Muscle of leg (tissue), 11 donors: ENCODE results near the gene LRRC4C. TPM values are rescaled to one million over a fixed set of nuclear protein-coding genes. Genes with fewer than 3 reads are reported as not detected.
A peak's percentile ranks its signal among the peaks of the same experiment; 100 is the strongest.
"Not testable (repeated sequence)": the region's sequence is repeated elsewhere in the genome, so short reads cannot be mapped to it uniquely, and the experiment has no call there.

ENCODE experiments used
- DNase-seq: peaks from one replicate; pipeline ENCODE4 v3.0.0; 2013
- H3K27ac ChIP-seq: one replicate; pipeline ENCODE4 v1.5.1; 2013; ENCODE audit warnings: mild to moderate bottlenecking, low read length, control low read depth
- H3K27me3 ChIP-seq: one replicate; pipeline ENCODE4 v1.6.1; 2013; ENCODE audit warnings: low read length; ENCODE audit not compliant: control insufficient read depth, insufficient read depth
- H3K36me3 ChIP-seq: one replicate; pipeline ENCODE4 v1.6.1; 2013; ENCODE audit warnings: low read length; ENCODE audit not compliant: control insufficient read depth, insufficient read depth
- H3K4me1 ChIP-seq: one replicate; pipeline ENCODE4 v1.6.1; 2013; ENCODE audit warnings: low read length; ENCODE audit not compliant: control insufficient read depth, insufficient read depth
- H3K4me3 ChIP-seq: one replicate; pipeline ENCODE4 v1.5.1; 2013; ENCODE audit warnings: low read length, control low read depth
- H3K9me3 ChIP-seq: replicated peaks from 2 replicates; pipeline ENCODE4 v1.6.1; 2013; ENCODE audit warnings: low read depth, low read length; ENCODE audit not compliant: control insufficient read depth
- WGBS: methylation state at CpG from one replicate; pipeline ENCODE4 v1.1.5; 2013; ENCODE audit warnings: missing lambda C conversion rate; ENCODE audit not compliant: insufficient coverage; 5-methylcytosine and 5-hydroxymethylcytosine counted together
- polyA plus RNA-seq, 8 donors: library from polyadenylated mRNA; unstranded; fragments of 120-200 nt; gene quantifications; one replicate each; pipeline versions ENCODE4 v1.2.1 to v1.2.3, GENCODE V29; 2013; ENCODE audit warnings: inconsistent platforms in 1 of 8, low replicate concordance in 1 of 8; ENCODE audit not compliant: insufficient read length in 8 of 8, insufficient read depth in 1 of 8
- total RNA-seq: library from RNA; stranded (reverse); fragments of 120-200 nt; gene quantifications from one replicate; pipeline ENCODE4 v1.2.4, GENCODE V29; 2013

LRRC4C gene
- total and polyA plus RNA-seq, 9 donors = 1.8 to 5.3 (median 2.3) TPM

- Histone ChIP-seq H3K27me3 (no peaks in the 10 kb centered on the region), H3K4me3 (no peak overlapping the region), H3K4me1 (no peaks in the 10 kb centered on the region), H3K27ac (no peak overlapping the region), H3K36me3 (no peaks in the 10 kb centered on the region), H3K9me3 (no peaks in the 10 kb centered on the region)
- peak; percentile 16 for DNase-seq
- 67% methylated on average over 1 of the region's 3 CpGs for WGBS
Observed at GRCh38 chr11:40867991-40868632, 591.3 kb downstream of the LRRC4C start.

- not testable (repeated sequence) for H3K27me3 ChIP-seq, H3K4me1 ChIP-seq, H3K4me3 ChIP-seq, H3K9me3 ChIP-seq, H3K36me3 ChIP-seq, DNase-seq, H3K27ac ChIP-seq
- 79% methylated on average over 1 of the region's 1 CpG for WGBS
Observed at GRCh38 chr11:40857754-40858153, 601.7 kb downstream of the LRRC4C start.

GRCh38 chr11:40842750-40843339 is 616.6 kb downstream of the LRRC4C start:
- no peak for DNase-seq
- Histone ChIP-seq H3K4me1 (no peaks in the 10 kb centered on the region), H3K4me3 (no peak overlapping the region), H3K27me3 (no peaks in the 10 kb centered on the region), H3K36me3 (no peaks in the 10 kb centered on the region), H3K9me3 (no peaks in the 10 kb centered on the region), H3K27ac (no peak overlapping the region)
- WGBS = 73% methylated on average over 4 of the region's 5 CpGs

- Histone ChIP-seq H3K36me3 (no peaks in the 10 kb centered on the region), H3K27me3 (no peaks in the 10 kb centered on the region), H3K9me3 (no peaks in the 10 kb centered on the region), H3K4me1 (no peaks in the 10 kb centered on the region), H3K27ac (no peak overlapping the region), H3K4me3 (no peak overlapping the region)
- WGBS = no CpG with 5 or more reads among the region's 1 CpG
- no peak for DNase-seq
Observed at GRCh38 chr11:40841231-40841630, 618.2 kb downstream of the LRRC4C start.

- Histone ChIP-seq H3K9me3 (no peaks in the 10 kb centered on the region), H3K27ac (no peak overlapping the region), H3K36me3 (no peaks in the 10 kb centered on the region), H3K4me1 (no peaks in the 10 kb centered on the region), H3K4me3 (no peak overlapping the region), H3K27me3 (no peaks in the 10 kb centered on the region)
- WGBS = no CpG with 5 or more reads among the region's 1 CpG
- DNase-seq = no peak
Observed at GRCh38 chr11:40838181-40838683, 621.2 kb downstream of the LRRC4C start.

- no CpG with 5 or more reads among the region's 3 CpGs for WGBS
Observed at GRCh38 chr11:40827116-40827515, 632.3 kb downstream of the LRRC4C start.

GRCh38 chr11:40826601-40827000 is 632.9 kb downstream of the LRRC4C start:
- DNase-seq = peak; percentile 36
- Histone ChIP-seq H3K4me1 (no peaks in the 10 kb centered on the region), H3K9me3 (no peaks in the 10 kb centered on the region), H3K27me3 (no peaks in the 10 kb centered on the region), H3K4me3 (no peak overlapping the region), H3K27ac (no peak overlapping the region), H3K36me3 (no peaks in the 10 kb centered on the region)
- no CpG with 5 or more reads among the region's 2 CpGs for WGBS

More at GRCh38 chr11:40827116-40827515, 632.3 kb downstream of the LRRC4C start:
- DNase-seq = no peak
- Histone ChIP-seq H3K36me3 (no peaks in the 10 kb centered on the region), H3K4me1 (no peaks in the 10 kb centered on the region), H3K27me3 (no peaks in the 10 kb centered on the region), H3K27ac (no peak overlapping the region), H3K9me3 (no peaks in the 10 kb centered on the region), H3K4me3 (no peak overlapping the region)

- Histone ChIP-seq H3K4me1 (no peaks in the 10 kb centered on the region), H3K27me3 (no peaks in the 10 kb centered on the region), H3K27ac (no peak overlapping the region), H3K9me3 (no peaks in the 10 kb centered on the region), H3K36me3 (no peaks in the 10 kb centered on the region), H3K4me3 (no peak overlapping the region)
- no peak for DNase-seq
- WGBS = 86% methylated on average over 5 of the region's 7 CpGs
Observed at GRCh38 chr11:40825201-40825834, 634.1 kb downstream of the LRRC4C start.

- peaks cover under 1% of the 10 kb centered on the region for H3K9me3 ChIP-seq
- H3K4me3 ChIP-seq = no peak overlapping the region
- no peaks in the 10 kb centered on the region for H3K4me1 ChIP-seq
- H3K36me3 ChIP-seq = no peaks in the 10 kb centered on the region
- WGBS = no CpG with 5 or more reads among the region's 1 CpG
- no peak for DNase-seq
- no peak overlapping the region for H3K27ac ChIP-seq
- no peaks in the 10 kb centered on the region for H3K27me3 ChIP-seq
Observed at GRCh38 chr11:40819230-40819629, 640.2 kb downstream of the LRRC4C start.

- Histone ChIP-seq H3K9me3 (peaks cover 4% of the 10 kb centered on the region), H3K4me1 (no peaks in the 10 kb centered on the region), H3K36me3 (no peaks in the 10 kb centered on the region), H3K4me3 (no peak overlapping the region), H3K27ac (no peak overlapping the region), H3K27me3 (no peaks in the 10 kb centered on the region)
- no peak for DNase-seq
- WGBS = no CpG with 5 or more reads among the region's 2 CpGs
Observed at GRCh38 chr11:40816976-40817375, 642.5 kb downstream of the LRRC4C start.
